UCSD-AML1 (cell line): ENCODE measurements around the gene RDM1.
A peak's percentile ranks its signal among the peaks of the same experiment; 100 is the strongest.
"Not testable (repeated sequence)": the region's sequence is repeated elsewhere in the genome, so short reads cannot be mapped to it uniquely, and the experiment has no call there.

Source experiments
- DNase-seq: peaks from one replicate; lab custom pipeline; 2025; ENCODE audit not compliant: unreplicated experiment; lab: John Stamatoyannopoulos, UW

The RDM1 gene, protein sequence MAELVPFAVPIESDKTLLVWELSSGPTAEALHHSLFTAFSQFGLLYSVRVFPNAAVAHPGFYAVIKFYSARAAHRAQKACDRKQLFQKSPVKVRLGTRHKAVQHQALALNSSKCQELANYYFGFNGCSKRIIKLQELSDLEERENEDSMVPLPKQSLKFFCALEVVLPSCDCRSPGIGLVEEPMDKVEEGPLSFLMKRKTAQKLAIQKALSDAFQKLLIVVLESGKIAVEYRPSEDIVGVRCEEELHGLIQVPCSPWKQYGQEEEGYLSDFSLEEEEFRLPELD

DNA sequence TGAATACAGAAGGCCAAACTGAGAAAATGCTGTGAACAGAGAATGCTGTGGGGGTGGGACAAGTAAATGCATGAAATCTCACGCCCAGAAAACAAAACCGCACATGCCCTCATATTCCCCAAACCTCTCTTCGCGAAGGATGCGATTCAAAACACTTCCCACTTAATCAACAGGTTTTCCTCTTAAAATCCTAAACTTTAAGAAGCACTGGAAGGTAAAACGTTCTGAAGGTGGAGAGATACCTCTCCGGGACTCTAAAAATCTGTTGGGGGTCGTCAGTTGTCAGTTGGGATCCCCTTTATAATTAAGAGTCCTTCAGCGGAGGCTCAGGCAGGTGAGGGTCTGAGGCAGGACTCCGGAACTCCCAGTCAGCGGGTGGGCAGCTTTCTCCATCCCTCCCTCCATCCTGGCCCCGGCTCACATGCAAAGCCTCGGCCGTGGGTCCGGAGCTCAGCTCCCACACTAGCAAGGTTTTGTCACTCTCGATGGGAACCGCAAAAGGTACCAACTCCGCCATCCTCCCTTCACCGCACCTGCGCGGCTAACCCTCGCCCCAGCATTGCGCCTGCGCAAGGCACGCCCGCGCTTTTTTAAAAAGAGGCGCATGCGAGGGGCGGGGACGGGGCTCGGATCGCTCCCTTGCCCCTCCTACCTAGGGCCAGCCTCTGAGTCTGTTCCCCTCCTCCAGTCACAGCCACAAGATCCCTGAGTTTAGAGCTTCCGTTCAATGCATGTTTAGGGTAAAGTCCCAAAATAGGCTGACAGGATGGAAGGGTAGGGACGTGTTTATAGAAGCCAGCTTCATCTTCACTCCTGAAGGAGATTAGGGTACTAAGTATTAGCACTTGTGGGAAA is at the start of gene RDM1:
Gene RDM1 (minus strand): TSS at position 563 of the 855 bp plus-strand sequence. CDS start 46 bp downstream, at position 517.
- peak; percentile 77 for DNase-seq

DNA sequence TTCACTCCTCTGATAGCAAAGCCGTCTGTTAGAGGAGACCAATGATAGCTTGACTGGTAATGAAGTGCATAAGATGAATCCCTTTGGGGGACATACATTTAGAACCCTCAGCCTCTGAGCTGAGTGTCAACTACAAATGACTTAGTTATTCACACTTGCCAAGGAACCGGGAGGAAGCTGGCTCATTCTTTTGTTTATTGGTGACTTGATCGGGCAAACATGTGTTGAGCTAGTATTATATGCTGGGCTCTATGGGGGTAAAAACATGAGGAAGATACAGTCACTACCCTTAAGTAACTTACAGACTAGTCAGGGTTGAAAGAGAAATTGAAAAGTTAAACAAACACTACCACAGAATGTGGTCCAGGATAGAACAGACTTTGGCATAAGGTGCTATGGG is 47.8 kb upstream of the RDM1 start:
- no peak for DNase-seq

DNA sequence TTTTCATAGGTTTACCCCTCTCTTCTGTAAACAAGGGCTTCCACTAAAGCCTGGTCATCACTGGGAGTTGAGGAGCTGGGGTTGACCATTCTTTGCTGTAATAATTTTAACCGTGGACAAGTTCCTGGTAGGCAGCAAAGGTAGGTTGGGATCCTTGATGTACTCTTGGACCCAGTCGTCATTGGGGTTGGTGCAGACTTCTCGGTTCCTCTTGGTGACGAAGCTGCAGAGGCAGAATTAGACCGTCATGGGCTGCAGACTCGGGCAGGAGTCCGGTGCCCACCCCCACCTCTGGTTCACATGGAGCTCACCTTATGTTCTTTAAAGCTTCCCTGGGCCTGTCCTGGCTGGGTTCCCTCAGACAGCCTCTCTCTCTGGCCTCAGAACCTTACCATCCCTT is 46.9 kb upstream of the RDM1 start:
- DNase-seq: no peak

DNA sequence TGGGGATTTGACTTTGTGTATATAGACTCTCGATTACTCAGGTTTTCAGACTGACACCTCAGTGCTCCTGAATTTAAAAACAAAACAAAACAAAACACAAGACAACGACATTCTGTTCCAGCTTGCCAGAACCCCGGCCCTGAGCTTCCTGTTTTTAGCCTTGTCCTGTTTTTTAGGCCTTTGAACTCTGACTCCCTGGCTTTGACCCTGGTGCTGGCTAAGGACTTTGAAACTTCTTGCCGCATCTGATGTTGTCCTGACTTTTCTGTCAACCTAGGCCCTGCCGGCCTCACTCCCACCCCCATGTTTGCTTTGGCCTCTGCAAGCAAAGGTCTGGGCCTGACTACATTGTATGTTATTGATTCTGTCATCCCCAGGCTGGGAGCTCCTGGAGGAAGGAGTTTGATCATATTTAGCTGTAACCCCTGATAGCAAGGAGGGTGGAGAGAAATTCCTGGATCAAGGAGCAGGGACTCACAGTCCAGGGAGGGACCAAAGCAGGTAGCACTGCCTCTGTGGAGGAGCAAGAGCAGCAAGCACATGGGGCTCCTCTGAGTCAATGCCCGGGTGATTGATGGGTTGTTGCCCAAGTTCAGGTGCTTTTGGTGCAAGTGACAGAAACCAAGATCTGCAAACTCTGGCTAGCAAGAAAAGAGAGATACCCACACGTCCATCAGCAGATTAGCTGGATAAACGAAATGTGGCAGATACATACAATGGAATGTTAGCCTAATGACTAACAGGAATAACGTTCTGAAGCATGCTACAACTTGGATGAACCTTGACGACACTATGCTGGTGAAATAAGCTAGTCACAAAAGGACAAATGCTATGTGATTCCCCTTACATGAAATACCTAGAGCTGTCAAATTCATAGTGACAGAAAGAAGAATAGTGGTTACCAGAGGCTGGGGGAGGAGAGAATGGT is 43.0 kb upstream of the RDM1 start:
- DNase-seq: no peak

DNA sequence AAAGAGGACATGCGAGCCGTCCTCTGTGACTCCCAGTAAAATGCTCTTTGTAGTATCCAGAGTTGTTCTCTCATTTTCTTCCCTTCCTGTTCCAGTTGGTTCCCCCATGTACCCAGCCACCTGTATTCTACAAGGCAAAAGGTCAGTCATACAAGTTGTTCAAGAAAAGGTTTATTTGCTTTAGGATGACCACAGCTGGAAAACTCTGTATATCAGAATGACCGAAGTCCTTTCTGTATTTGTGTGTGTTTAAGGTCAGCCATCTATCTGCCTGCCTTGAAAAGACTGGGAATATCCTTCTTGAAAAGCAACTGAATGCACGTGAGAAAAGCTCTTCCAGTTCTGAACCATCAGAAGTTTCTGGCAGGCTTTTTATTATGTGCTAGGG is 42.4 kb upstream of the RDM1 start:
- no peak for DNase-seq

DNA sequence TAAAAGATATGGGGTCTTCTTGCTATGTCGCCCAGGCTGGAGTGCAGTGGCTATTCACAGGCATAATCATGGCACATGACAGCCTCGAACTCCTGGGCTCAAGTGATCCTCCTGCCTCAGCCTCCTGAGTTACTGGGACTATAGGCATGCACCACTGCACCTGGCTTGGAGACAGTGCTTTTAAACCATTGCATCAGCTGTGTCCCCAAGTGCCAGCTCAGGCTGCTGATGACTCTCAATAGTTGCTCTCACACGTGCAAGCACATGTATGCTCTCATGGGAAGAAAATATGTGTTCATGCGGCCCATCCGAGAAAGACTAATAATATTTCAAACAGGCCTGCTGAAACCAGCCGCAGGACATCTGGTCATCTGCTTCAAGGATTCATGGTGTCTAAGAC is 42.0 kb upstream of the RDM1 start:
- no peak for DNase-seq

DNA sequence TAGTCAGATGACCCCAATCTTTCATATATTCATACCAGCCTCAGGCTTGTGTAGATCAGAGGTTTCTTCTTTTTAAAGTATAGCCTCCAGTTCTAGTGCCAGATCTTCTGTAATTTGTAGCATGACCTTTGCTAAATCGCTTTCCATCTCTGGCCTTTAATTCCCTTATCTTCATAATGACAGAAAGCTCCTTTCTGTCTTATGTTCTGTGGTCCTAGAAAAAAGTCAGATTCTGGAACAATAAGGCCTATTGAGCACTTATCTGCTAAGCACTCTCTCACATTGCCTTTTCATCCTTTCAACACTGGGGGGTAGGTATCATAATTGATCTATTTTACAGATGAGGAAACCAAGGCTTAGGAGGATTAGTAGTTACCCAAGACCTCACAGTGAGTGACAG is 41.5 kb upstream of the RDM1 start:
- no peak for DNase-seq

DNA sequence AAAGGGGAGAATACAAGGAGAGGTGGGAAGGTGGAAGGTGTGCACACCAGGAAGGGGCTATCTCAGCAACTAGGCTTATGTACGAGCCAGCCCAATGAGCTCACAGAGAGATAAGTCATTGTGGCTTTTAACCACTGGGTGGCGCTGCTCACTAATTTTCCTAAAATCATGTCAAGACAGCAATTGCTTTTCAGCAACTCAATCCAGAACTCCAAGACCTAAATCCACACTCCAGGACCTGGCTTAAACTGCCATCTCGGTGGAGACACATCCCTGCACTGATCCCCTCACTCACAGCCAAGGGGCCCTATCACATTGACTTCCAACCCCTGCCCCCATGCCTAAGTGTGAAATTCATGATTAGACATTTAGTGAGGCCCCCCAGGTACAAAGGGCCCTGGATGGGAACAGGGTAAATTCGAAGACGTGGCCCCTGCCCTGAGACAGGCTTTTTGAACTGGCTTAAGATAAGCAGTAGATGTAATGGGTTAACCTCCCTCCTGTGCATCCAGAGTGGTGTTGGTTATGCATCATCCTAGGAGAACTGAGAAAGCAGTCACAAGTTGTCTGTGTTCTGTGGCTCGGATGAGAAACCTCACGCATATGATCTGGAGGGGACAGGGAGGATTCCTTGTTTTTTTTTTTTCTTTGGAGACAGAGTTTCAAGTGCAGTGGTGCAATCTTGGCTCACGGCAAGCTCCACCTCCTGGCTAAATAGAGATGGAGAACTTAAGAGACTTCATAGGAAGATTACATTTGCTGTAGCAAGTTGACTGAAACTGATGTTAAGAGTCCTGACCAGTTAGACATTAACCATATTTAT is 39.2 kb upstream of the RDM1 start:
- DNase-seq: peak; percentile 44

DNA sequence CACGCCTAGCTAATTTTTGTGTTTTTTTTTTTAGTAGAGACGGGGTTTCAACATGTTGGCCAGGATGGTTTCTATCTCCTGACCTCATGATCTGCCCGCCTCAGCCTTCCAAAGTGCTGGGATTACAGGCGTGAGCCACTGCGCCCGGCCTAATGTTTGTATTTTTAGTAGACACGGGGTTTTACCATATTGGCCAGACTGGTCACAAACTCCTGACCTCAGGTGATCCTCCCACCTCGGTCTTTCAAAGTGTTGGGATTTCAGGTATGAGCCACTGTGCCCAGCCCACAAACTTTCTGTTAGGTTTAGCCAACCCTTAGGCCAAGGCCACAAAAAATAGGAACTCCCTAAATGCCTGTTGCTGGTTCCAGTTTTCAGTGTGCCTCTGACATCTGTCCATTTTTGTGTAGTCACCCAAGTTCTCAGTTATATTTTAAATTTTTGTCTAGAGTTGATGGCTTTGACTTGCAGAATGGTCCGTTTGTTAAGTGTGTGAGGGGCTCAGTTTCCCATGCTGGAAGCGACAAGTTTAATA is 38.0 kb upstream of the RDM1 start:
- no peak for DNase-seq

DNA sequence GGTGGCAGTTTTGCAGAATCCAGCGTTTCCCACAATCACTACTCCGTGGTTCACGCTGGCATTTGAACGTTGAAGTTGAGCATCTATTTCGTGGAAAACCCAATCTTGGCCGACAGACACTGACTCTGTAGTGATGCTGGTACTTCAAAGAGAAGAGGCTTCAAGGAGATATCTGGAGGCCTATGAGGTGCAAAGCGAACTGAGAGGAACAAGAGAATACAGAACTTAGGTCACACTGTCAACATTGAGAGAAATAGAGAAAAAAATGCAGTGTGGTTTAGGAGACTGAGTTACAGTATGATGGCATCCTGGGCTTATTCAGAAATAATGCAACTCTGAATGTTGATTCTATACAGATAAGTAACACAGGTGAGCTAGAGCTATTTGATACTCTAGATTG is 34.7 kb upstream of the RDM1 start:
- no peak for DNase-seq

DNA sequence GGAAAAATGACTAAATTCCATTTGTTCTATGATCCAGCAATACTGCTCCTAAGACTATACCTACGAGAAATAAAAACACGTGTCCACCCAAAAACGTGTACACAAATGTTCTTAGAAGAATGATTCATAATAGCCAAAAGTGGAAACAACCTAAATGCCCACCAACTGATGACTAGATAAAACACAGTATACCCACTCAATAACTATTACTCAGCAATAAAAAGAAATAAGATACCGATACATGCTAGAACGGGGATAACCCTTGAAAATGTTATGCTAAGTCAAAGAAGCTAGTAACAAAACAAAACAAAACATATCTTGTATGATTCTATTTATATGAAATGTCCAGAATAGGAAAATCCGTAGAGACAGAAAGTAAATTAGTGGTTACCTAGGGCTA is 33.1 kb upstream of the RDM1 start:
- DNase-seq: no peak

DNA sequence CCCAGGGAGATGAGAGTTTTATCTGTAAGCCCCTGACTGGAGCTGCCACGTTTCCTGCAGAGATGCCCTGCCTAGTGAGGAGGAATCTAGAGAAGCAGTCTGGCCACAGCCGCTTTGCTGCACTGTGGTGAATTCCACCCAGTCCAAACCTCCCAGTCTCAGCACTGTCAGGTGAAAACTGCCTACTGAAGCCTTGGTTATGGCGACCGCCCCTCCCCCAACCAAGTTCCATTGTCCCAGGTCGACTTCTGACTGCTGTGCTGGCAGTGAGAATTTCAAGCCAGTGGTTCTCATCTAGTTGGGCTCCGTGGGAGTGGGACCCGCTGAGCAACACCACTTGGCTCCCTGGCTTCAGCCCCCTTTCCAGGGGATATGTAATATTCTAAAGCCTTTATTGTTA is 23.1 kb upstream of the RDM1 start:
- no peak for DNase-seq

DNA sequence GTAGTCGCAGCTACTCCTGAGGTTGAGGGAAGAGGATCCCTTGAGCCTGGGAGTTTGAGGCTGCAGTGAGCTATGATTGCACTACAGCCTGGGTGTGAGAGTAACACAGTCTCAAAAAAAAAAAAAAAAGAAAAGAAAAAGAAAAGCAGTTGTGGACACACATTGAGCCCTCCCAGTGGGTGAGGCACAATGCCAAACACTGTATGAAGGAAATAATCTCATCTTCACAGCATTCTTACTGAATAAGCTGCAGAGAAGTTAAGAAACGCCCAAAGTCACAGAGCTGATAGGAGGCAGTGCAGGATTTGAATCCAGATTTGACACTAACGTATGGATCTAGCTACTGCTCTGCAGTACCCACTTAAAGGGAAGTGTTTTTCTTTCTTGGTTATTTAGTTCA is 18.8 kb upstream of the RDM1 start:
- DNase-seq: no peak

DNA sequence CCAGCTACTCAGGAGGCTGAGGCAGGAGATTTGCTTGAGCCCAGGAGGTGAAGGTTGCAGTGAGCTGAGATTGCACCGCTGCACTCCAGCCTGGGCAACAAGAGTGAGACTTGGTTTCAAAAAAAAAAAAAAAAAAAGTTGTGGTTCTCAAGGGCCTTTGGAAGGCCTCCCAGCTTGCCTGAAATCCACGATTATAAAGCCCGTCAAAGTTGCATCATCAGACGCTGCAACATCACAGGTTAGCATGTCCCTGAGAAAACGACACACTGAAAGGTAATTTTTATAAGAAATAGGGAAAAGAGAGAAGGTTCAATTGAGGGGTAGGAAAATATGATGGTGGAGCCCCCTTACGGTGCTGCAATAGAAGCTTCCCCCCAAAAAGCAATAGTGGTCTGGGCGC is 17.5 kb upstream of the RDM1 start:
- DNase-seq: no peak

DNA sequence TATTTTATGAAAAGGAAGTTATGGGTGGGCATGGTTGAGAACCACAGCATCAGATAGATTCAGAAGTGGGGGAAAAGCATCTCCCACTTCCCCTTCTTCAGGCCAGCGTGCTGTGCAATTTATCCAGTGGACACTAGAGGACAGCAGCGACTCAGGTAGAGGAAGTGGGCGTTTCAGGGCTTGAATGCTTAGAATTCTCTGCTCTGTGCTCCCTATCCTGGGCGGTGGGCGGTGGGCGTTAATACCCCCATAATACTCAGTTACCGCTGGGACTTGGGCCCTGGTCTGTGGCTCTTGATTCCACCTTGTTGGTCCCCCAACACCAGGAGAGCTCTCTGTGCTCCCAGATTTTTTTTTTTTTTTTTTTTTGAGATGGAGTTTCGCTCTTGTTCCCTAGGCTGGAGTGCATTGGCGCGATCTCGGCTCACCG is 16.6 kb upstream of the RDM1 start:
- peak; percentile 59 for DNase-seq

DNA sequence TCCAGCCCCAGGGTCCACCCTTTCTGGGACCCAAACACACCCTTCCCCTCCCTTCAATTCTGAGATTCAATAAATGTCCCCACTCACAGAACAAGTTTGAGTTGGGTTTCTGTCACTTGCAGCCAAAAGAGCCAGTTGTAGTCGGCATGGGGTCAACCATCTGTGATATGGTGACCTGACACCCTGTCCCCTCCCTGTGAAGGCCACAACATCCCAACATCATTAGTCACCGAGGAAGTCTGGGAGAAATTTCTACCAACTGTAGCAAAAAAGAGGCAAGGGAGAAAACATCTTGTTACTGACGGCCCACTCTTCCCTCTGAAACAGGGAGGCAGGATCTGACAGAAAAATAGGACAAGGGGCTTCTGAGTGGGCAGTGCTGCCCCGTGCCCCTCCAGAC is 13.6 kb upstream of the RDM1 start:
- DNase-seq: no peak

DNA sequence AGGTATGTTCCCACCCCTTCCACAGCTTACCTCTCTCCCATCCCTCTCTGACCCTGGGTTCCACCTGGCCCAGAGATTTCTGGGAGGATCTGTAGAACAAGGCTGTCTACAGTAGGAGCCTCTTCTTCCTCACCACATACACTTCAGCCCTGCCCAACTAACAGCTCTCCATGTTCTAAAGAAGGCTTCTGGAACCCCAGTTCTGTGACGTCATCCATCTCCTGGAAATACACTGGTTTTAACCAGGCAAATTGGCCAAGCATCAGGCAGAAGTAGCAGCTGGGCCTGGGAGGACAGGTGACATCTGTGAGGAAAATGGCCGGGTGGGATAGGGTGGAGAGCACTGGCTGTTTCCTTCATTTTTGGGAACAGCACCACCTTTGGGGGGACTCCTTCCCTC is 13.0 kb upstream of the RDM1 start, which contains the start of gene LYZL6:
Gene LYZL6 (minus strand): TSS at position 177 of the 400 bp plus-strand sequence. CDS start 4,357 bp downstream, outside the sequence.
- no peak for DNase-seq

DNA sequence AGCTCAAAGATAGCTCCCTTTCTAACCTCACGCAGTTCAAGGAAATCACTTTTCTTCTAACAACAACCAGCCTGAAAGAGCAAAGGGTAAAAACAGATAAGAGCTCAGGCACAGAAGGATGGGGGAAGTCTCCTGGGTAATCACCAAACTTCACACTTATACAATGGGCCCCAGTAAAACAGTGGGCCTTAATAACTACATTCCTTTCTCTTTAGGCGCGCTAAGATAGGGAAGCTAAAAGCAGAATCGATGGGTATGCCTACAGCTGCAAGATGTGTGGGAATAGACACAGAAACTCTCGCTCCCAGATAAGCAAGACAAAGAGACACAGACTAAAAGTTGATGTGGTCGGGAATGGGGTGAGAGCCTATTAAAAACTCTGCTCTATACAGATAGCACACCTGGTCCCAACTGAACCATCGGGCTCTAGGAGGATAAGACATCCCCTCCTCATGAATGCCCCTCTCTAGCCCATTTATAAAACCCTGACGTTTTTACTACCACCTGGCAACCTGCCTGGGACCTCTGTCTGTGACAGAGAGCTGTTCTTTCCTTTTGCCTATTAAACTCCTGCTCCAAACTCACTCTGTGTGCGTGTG is 12.1 kb upstream of the RDM1 start:
- no peak for DNase-seq

DNA sequence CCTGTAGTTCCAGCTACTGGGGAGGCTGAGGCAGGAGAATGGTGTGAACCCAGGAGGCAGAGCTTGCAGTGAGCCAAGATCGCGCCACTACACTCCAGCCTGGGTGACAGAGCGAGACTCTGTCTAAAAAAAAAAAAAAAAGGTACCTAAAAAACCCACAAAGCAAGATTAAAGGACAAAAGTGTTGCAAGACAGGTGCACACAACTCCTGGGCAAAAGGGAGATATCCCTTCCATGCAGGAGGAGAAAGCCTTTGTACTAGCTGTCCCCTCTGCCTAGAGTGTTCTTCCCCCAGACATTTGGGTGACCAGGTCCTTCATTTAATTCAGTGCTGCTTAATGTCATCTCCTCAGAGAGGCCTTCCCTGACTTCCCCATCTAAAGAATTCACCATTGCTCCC is 7.9 kb upstream of the RDM1 start:
- not testable (repeated sequence) for DNase-seq

DNA sequence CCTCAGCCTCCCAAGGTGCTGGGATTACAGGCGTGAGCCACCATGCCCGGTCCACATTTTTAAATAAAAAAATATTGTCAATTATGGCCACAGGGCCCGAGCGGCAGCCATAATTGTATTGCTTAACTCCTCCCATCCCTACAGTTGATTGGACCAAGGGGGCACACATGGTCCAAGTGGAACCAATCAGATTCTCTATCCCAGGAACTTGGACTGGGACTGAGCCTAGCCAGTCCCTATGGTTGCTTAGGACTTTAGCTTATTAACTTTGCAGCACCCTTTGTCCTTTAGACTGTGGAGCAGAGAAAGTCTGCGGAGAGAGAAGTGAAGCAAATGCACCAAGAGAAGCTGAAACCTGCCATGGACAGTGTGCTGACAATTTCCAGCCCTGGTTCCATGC is 5.5 kb upstream of the RDM1 start:
- no peak for DNase-seq
